Peyer's patch (tissue), 4 donors: ENCODE data around the gene AMZ1.

Experiments used
- CTCF ChIP-seq, 6 experiments: fragments of 450-650 bp in 4 of 6; fragments of 200-600 bp in 2 of 6; sonication (generic) in 1 of 6; IDR thresholded peaks; one replicate each; pipeline ENCODE4 v1.5.1; 2017 to 2019; ENCODE audit warnings: antibody characterized with exemption in 6 of 6, mild to moderate bottlenecking in 3 of 6, moderate library complexity in 1 of 6
- POLR2A ChIP-seq, 2 donors: fragments of 450-650 bp; IDR thresholded peaks; one replicate each; pipeline ENCODE4 v1.5.1; 2017; ENCODE audit warnings: antibody characterized with exemption in 2 of 2, mild to moderate bottlenecking in 2 of 2, moderate library complexity in 2 of 2

- no peak for TF ChIP-seq CTCF (IDR thresholded peaks at IDR 0.05)
- TF ChIP-seq POLR2A (IDR thresholded peaks at IDR 0.05): no peak
These were observed 30.4 kb downstream of the AMZ1 start for GRCh38 chr7:2718296-2718965.
